OCI-LY3 (cell line): ENCODE results near the gene PVALB.

Experiments
- CTCF ChIP-seq: fragments of 200-600, 300-600 bp; sonication (generic); IDR thresholded peaks from 2 replicates; pipeline ENCODE4 v1.5.1; 2014; ENCODE audit warnings: antibody characterized with exemption, low read length, low read depth
- EZH2phosphoT487 ChIP-seq: fragments of 200-600 bp; shearing (Covaris generic); IDR thresholded peaks from 2 replicates; pipeline ENCODE4 v1.6.1; 2018; ENCODE audit warnings: antibody characterized with exemption, mixed run types, low read depth

GRCh38 chr22:36830601-36831000 is 13.8 kb upstream of the PVALB start:
- TF ChIP-seq CTCF (no peak), EZH2phosphoT487 (no peak)
